Measurements from ENCODE around the gene PANK1. TPM values are rescaled to one million over a fixed set of nuclear protein-coding genes. Genes with fewer than 3 reads are reported as not detected.

Gene PANK1
- total RNA-seq, 1 experiment from 2014 or later: 8.6 TPM

DNA sequence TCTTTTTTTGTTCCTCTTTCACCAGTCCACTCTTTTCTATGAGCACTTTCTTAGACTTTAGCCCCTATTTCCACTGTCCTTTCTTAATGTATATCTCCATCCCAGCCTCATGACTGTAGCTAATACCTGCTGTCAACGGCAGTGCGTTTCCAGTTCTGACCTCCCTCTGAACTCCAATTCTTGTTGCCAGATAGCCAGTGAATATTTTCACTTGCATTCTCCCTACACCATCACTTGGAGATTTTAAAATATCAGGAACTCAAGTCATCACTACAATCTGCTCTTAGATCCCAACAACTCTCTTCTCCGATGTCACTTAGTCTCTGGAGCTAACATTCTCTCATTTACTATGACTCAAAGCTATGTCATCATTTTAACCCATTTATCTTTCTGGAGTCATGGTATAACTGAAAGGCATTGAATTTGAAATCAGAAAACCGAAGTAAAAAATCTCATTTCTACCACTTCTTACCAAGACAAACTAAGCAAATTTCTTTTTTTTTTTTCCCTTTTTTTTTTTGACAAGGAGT lies 104.6 kb downstream of the PANK1 start:
- TF ChIP-seq, protein P1, sequence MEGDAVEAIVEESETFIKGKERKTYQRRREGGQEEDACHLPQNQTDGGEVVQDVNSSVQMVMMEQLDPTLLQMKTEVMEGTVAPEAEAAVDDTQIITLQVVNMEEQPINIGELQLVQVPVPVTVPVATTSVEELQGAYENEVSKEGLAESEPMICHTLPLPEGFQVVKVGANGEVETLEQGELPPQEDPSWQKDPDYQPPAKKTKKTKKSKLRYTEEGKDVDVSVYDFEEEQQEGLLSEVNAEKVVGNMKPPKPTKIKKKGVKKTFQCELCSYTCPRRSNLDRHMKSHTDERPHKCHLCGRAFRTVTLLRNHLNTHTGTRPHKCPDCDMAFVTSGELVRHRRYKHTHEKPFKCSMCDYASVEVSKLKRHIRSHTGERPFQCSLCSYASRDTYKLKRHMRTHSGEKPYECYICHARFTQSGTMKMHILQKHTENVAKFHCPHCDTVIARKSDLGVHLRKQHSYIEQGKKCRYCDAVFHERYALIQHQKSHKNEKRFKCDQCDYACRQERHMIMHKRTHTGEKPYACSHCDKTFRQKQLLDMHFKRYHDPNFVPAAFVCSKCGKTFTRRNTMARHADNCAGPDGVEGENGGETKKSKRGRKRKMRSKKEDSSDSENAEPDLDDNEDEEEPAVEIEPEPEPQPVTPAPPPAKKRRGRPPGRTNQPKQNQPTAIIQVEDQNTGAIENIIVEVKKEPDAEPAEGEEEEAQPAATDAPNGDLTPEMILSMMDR (IDR thresholded peaks at IDR 0.05; ENCODE audit: unreplicated experiment): no peak
- Mint-ChIP-seq H3K4me1 (ENCODE audit: low read depth, unreplicated experiment) (no peaks in the 10 kb centered on the region), H3K9me3 (ENCODE audit: low read depth, unreplicated experiment) (no peaks in the 10 kb centered on the region), H3K27ac (ENCODE audit: unreplicated experiment) (no peak overlapping the region), H3K27me3 (ENCODE audit: unreplicated experiment) (peaks cover 9% of the 10 kb centered on the region), H3K36me3 (ENCODE audit: insufficient read depth, unreplicated experiment) (no peaks in the 10 kb centered on the region), H3K4me3 (ENCODE audit: low read depth, unreplicated experiment) (no peak overlapping the region)
- no TSS peak for BruUV-seq (replicated peaks)
- intact Hi-C loops (cut with micrococcal nuclease; ENCODE audit: unreplicated experiment): no loop called here
- DNase-seq: no peak
- CTCF ChIA-PET: no interaction called here

DNA sequence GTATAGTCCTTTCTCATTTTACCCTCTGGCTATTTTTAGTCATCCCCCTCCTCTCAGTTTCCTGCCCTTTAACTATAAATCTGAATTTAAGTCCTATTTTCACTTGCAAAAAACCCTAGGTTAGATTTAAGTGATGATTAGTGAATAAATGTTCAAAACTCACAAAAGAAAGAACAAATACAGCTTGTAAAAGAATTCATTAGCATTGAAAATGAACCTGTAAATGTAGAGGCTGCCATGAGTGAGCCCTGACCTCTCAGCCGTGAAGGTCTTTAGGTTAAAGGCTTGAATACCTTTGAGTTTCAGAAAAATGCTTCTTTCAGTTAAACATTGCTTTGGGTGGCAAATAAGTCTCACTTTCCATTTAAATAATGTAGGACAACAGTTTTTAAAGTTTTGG lies 107.7 kb downstream of the PANK1 start:
- CTCF ChIA-PET: no interaction called here
- no peak overlapping the region for H3K4me3 Mint-ChIP-seq (ENCODE audit: low read depth, unreplicated experiment)
- no peak overlapping the region for H3K27ac Mint-ChIP-seq (ENCODE audit: unreplicated experiment)
- H3K27me3 Mint-ChIP-seq (ENCODE audit: unreplicated experiment): peaks cover 20% of the 10 kb centered on the region
- TF ChIP-seq, protein P1 (IDR thresholded peaks at IDR 0.05; ENCODE audit: unreplicated experiment): no peak
- H3K36me3 Mint-ChIP-seq (ENCODE audit: insufficient read depth, unreplicated experiment): peaks cover 4% of the 10 kb centered on the region
- intact Hi-C loops (cut with micrococcal nuclease; ENCODE audit: unreplicated experiment): no loop called here
- no TSS peak for BruUV-seq (replicated peaks)
- H3K9me3 Mint-ChIP-seq (ENCODE audit: low read depth, unreplicated experiment): no peaks in the 10 kb centered on the region
- H3K4me1 Mint-ChIP-seq (ENCODE audit: low read depth, unreplicated experiment): no peaks in the 10 kb centered on the region
- no peak for DNase-seq

DNA sequence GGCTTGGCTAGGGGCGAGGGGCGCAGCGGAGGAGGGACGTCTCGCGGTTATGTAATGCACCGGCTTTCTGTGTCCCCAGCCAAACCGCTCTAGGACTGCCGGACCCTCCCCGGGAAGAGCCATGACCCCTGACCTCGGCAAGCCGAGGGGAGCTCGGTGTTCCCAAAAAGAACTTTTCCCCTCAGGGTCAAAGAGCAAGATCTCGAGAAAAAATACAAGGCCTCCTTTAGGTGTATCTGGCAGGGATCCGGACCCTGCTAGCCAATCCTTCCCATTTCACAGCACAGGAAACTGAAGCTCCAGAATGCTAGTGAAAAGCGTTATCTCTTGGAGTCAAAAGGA lies 109.1 kb downstream of the PANK1 start:
- H3K4me3 Mint-ChIP-seq (ENCODE audit: low read depth, unreplicated experiment): peak overlapping the region; percentile 55
- BruUV-seq (replicated peaks): no TSS peak
- CTCF ChIA-PET: no interaction called here

DNA sequence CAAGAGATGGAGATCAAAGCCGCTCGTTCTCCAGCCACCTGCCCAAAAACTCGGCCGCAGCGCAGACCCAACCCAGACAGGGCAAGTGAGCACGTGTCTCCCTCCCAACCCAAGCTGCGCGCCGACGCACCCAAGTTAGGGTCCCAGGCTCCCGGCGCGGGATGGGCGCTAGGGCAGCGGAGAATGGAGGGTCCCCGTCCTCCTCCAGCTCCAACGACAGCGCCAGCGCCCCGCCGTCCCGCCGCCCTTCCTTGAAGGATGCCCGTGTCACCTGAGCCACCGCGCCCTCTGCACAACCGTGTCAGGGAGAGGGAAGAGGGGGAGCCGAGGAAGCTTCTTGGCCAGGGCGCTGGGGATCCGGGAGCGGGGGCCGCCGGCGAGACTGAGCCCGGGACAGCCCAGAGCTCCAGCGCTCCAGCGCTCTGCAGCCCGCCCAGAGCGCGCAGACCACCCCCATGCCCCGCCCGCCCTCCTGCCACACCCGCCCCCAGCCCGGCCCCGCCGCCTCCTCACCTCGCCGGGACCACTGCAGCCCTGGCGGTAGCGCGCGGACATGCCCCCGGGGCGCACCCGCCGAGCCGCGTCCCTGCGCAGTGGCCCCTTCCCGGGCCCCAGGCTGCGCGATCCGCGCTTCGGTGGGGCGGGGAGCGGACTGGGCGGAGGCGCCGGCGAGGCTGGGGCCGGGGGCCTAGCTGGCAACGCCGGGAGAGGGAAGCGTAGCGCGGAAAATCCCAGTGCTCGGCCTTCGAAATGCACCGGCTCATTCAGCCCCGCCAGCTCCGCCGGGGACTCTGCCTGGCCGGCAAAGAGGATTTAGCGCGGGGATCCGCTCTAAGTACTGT lies 109.7 kb downstream of the PANK1 start, which contains the start of gene SLC16A12:
Gene SLC16A12, minus strand, starts transcription at position 424 of the 842 bp plus-strand sequence. CDS start 73,016 bp downstream, outside the sequence.
- no peaks in the 10 kb centered on the region for H3K4me1 Mint-ChIP-seq (ENCODE audit: low read depth, unreplicated experiment)
- CTCF ChIA-PET: no interaction called here
- peak within 1 kb of the TSS; percentile 55 for H3K4me3 Mint-ChIP-seq (ENCODE audit: low read depth, unreplicated experiment)
- peaks cover 4% of the 10 kb centered on the region for H3K36me3 Mint-ChIP-seq (ENCODE audit: insufficient read depth, unreplicated experiment)
- no peak within 1 kb of the TSS for H3K27ac Mint-ChIP-seq (ENCODE audit: unreplicated experiment)
- no TSS peak for BruUV-seq (replicated peaks)
- peak; percentile 41 for DNase-seq
- intact Hi-C loops (cut with micrococcal nuclease; ENCODE audit: unreplicated experiment): no loop called here
- TF ChIP-seq, protein P1 (IDR thresholded peaks at IDR 0.05; ENCODE audit: unreplicated experiment): no peak
- H3K9me3 Mint-ChIP-seq (ENCODE audit: low read depth, unreplicated experiment): no peaks in the 10 kb centered on the region
- peaks cover 20% of the 10 kb centered on the region for H3K27me3 Mint-ChIP-seq (ENCODE audit: unreplicated experiment)

More for the DNA sequence above, 109.1 kb downstream of the PANK1 start:
- intact Hi-C loops (cut with micrococcal nuclease; ENCODE audit: unreplicated experiment): no loop called here
- Mint-ChIP-seq H3K9me3 (ENCODE audit: low read depth, unreplicated experiment) (no peaks in the 10 kb centered on the region), H3K27me3 (ENCODE audit: unreplicated experiment) (peaks cover 20% of the 10 kb centered on the region), H3K36me3 (ENCODE audit: insufficient read depth, unreplicated experiment) (peaks cover 4% of the 10 kb centered on the region), H3K27ac (ENCODE audit: unreplicated experiment) (no peak overlapping the region), H3K4me1 (ENCODE audit: low read depth, unreplicated experiment) (no peaks in the 10 kb centered on the region)
- TF ChIP-seq, protein P1 (IDR thresholded peaks at IDR 0.05; ENCODE audit: unreplicated experiment): no peak
- no peak for DNase-seq

All from Calu3 (cell line).